SK-N-SH (cell line): ENCODE results near the gene PPP1R3C. TPM values are rescaled to one million over a fixed set of nuclear protein-coding genes. Genes with fewer than 3 reads are reported as not detected.
A peak's percentile ranks its signal among the peaks of the same experiment; 100 is the strongest.

Experiments used
- CTCF ChIA-PET: fragments of 300-600, 350-600 bp; formaldehyde crosslinking; extraction: SDS; loops from one replicate; lab custom pipeline; 2021; lab: Yijun Ruan, JAX
- POLR2A ChIA-PET: fragments of 350-600 bp; sonication (Branson Sonifier 250); formaldehyde crosslinking; extraction: SDS; loops from one replicate; lab custom pipeline; 2020; ENCODE audit warnings: antibody characterized with exemption, inconsistent platforms; lab: Yijun Ruan, JAX
- DNase-seq: peaks from one replicate; pipeline ENCODE4 v3.0.0; 2012
- H2AFZ ChIP-seq: fragments of 200-600 bp; sonication (generic); 2 replicates; pipeline ENCODE4 v1.8.1; 2016; ENCODE audit warnings: antibody characterized with exemption, mild to moderate bottlenecking, low read depth
- H3F3A ChIP-seq: fragments of 200-600 bp; sonication (generic); replicated peaks from 2 replicates; pipeline ENCODE3; 2016; ENCODE audit warnings: antibody characterized with exemption, mild to moderate bottlenecking; ENCODE audit not compliant: insufficient read depth
- H3K27ac ChIP-seq, 2 experiments: fragments of 200-500 bp in 1 of 2; fragments of 200-600 bp in 1 of 2; sonication (Bioruptor generic) in 1 of 2; sonication (generic), shearing (Covaris generic) in 1 of 2; 2 replicates each; pipeline versions ENCODE4 v1.5.1 to v1.6.1; 2014 to 2016; ENCODE audit warnings: low read depth in 2 of 2, inconsistent platforms in 1 of 2, low read length in 1 of 2, mild to moderate bottlenecking in 1 of 2, mixed read lengths in 1 of 2
- H3K27me3 ChIP-seq: fragments of 200-600 bp; sonication (generic), shearing (Covaris generic); 2 replicates; pipeline ENCODE4 v1.6.1; 2016; ENCODE audit warnings: mixed run types; ENCODE audit not compliant: insufficient read depth
- H3K36me3 ChIP-seq, 2 experiments: fragments of 200-500 bp in 1 of 2; fragments of 200-600 bp in 1 of 2; sonication (Bioruptor generic) in 1 of 2; sonication (generic) in 1 of 2; replicated peaks in 1 of 2; 2 replicates each; pipeline versions ENCODE3 to v1.5.1; 2014 to 2016; ENCODE audit warnings: low read length in 1 of 2, mild to moderate bottlenecking in 1 of 2; ENCODE audit not compliant: insufficient read depth in 2 of 2, control insufficient read depth in 1 of 2
- H3K4me1 ChIP-seq, 2 experiments: fragments of 200-500 bp in 1 of 2; fragments of 200-600 bp in 1 of 2; sonication (Bioruptor generic) in 1 of 2; sonication (generic), shearing (Covaris generic) in 1 of 2; 2 replicates each; pipeline versions ENCODE4 v1.5.1 to v1.6.1; 2014 to 2016; ENCODE audit warnings: low read depth in 1 of 2, low read length in 1 of 2, mixed run types in 1 of 2; ENCODE audit not compliant: insufficient read depth in 2 of 2, control insufficient read depth in 1 of 2
- H3K4me2 ChIP-seq: fragments of 200-600 bp; sonication (generic), shearing (Covaris generic); 2 replicates; pipeline ENCODE4 v1.6.1; 2017; ENCODE audit warnings: mixed run types
- H3K4me3 ChIP-seq, 2 experiments: fragments of 200-500 bp in 1 of 2; fragments of 200-600 bp in 1 of 2; sonication (Bioruptor generic) in 1 of 2; sonication (generic), shearing (Covaris generic) in 1 of 2; 2 replicates each; pipeline versions ENCODE4 v1.5.1 to v1.8.1; 2014 to 2016; ENCODE audit warnings: low read depth in 2 of 2, inconsistent platforms in 1 of 2, low read length in 1 of 2, mild to moderate bottlenecking in 1 of 2, mixed read lengths in 1 of 2, moderate library complexity in 1 of 2
- H3K79me2 ChIP-seq: fragments of 200-600 bp; sonication (generic); 2 replicates; pipeline ENCODE4 v1.8.1; 2017; ENCODE audit warnings: mild to moderate bottlenecking; ENCODE audit not compliant: insufficient read depth
- H3K9ac ChIP-seq: fragments of 200-600 bp; sonication (generic); 2 replicates; pipeline ENCODE4 v1.6.1; 2017; ENCODE audit warnings: mixed run types
- H3K9me2 ChIP-seq: fragments of 200-600 bp; sonication (generic); 2 replicates; pipeline ENCODE4 v1.6.1; 2017; ENCODE audit warnings: mixed run types
- H3K9me3 ChIP-seq: fragments of 200-600 bp; sonication (generic); 2 replicates; pipeline ENCODE4 v1.6.1; 2017; ENCODE audit warnings: mixed run types, mild to moderate bottlenecking, moderate library complexity
- H4K20me1 ChIP-seq: fragments of 200-600 bp; sonication (generic); 2 replicates; pipeline ENCODE4 v1.6.1; 2017; ENCODE audit warnings: mild to moderate bottlenecking, mixed run types; ENCODE audit not compliant: insufficient read depth
- CHD2 ChIP-seq: fragments of 150-350 bp; IDR thresholded peaks from 2 replicates; pipeline ENCODE4 v1.6.1; 2018; ENCODE audit warnings: low read length; ENCODE audit not compliant: partially characterized antibody
- ELF1 ChIP-seq: IDR thresholded peaks from 2 replicates; pipeline ENCODE4 v1.4.0; 2012
- EP300 ChIP-seq, 2 experiments: IDR thresholded peaks; 2 replicates each; pipeline versions ENCODE4 v1.4.0 to v1.6.1; 2012; ENCODE audit warnings: borderline replicate concordance in 1 of 2, low read depth in 1 of 2, low read length in 1 of 2
- EZH2phosphoT487 ChIP-seq: fragments of 200-600 bp; sonication (generic); IDR thresholded peaks from 2 replicates; pipeline ENCODE4 v1.6.1; 2017; ENCODE audit warnings: low read depth, mixed run types, mild to moderate bottlenecking, antibody characterized with exemption, moderate library complexity, borderline replicate concordance
- FOSL2 ChIP-seq: IDR thresholded peaks from 2 replicates; pipeline ENCODE4 v1.4.0; 2012; ENCODE audit warnings: low read depth, mild to moderate bottlenecking, moderate library complexity, borderline replicate concordance
- FOXJ3 ChIP-seq: sonication (generic); formaldehyde crosslinking; IDR thresholded peaks from 2 replicates; pipeline ENCODE4 v1.5.1; 2020; ENCODE audit warnings: mild to moderate bottlenecking, missing genetic modification reagents
- FOXM1 ChIP-seq: IDR thresholded peaks from 2 replicates; pipeline ENCODE4 v1.4.0; 2012; ENCODE audit warnings: low read depth, mild to moderate bottlenecking
- GABPA ChIP-seq: IDR thresholded peaks from 2 replicates; pipeline ENCODE4 v1.4.0; 2012; ENCODE audit warnings: low read depth, mild to moderate bottlenecking
- GATA2 ChIP-seq: sonication (generic); formaldehyde crosslinking; IDR thresholded peaks from 2 replicates; pipeline ENCODE4 v1.5.0; 2020; ENCODE audit warnings: mild to moderate bottlenecking, missing genetic modification reagents
- JUND ChIP-seq: IDR thresholded peaks from 2 replicates; pipeline ENCODE4 v1.4.0; 2012
- MEF2A ChIP-seq: IDR thresholded peaks from 2 replicates; pipeline ENCODE4 v1.4.0; 2012; ENCODE audit warnings: low read depth, borderline replicate concordance
- NFIC ChIP-seq: IDR thresholded peaks from 2 replicates; pipeline ENCODE4 v1.4.0; 2012; ENCODE audit warnings: borderline replicate concordance
- POLR2AphosphoS5 ChIP-seq: IDR thresholded peaks from 2 replicates; pipeline ENCODE4 v1.6.1; 2012; ENCODE audit warnings: low read depth, low read length
- RCOR1 ChIP-seq: fragments of 150-350 bp; IDR thresholded peaks from 2 replicates; pipeline ENCODE4 v1.6.1; 2017; ENCODE audit warnings: antibody characterized with exemption, low read length
- RFX5 ChIP-seq: IDR thresholded peaks from 2 replicates; pipeline ENCODE4 v1.6.1; 2012; ENCODE audit warnings: mild to moderate bottlenecking, improper control_type of control experiment, low read length
- RXRA ChIP-seq: IDR thresholded peaks from 2 replicates; pipeline ENCODE4 v1.4.0; 2012; ENCODE audit warnings: low read depth, mild to moderate bottlenecking, borderline replicate concordance
- SIN3A ChIP-seq: IDR thresholded peaks from 2 replicates; pipeline ENCODE4 v1.6.1; 2012; ENCODE audit warnings: low read depth, mild to moderate bottlenecking, low read length, moderate library complexity, borderline replicate concordance
- TCF12 ChIP-seq: IDR thresholded peaks from 2 replicates; pipeline ENCODE4 v1.4.0; 2012
- TEAD4 ChIP-seq: IDR thresholded peaks from 2 replicates; pipeline ENCODE4 v1.4.0; 2012; ENCODE audit warnings: mild to moderate bottlenecking, borderline replicate concordance; ENCODE audit not compliant: insufficient read depth
- YY1 ChIP-seq: IDR thresholded peaks from 2 replicates; pipeline ENCODE4 v1.4.0; 2012; ENCODE audit warnings: low read depth, mild to moderate bottlenecking
- WGBS: methylation state at CpG from one replicate; pipeline ENCODE4 v1.1.6; 2017; ENCODE audit warnings: low lambda C conversion rate; 5-methylcytosine and 5-hydroxymethylcytosine counted together
- polyA plus RNA-seq, 3 experiments: library from polyadenylated mRNA; depleted of rRNA; stranded (reverse); fragments of >200 nt; gene quantifications; 2 replicates each; pipeline ENCODE4 v1.2.3, GENCODE V29; 2012
- TF ChIP-seq, protein P1 (sequence below): IDR thresholded peaks from 2 replicates; pipeline ENCODE4 v1.6.1; 2012; ENCODE audit warnings: mild to moderate bottlenecking, low read depth, low read length, moderate library complexity
- TF ChIP-seq, protein P2 (sequence below): fragments of 150-350 bp; IDR thresholded peaks from 2 replicates; pipeline ENCODE4 v1.6.1; 2016; ENCODE audit warnings: mild to moderate bottlenecking, low read depth, low read length
- TF ChIP-seq, protein P3 (sequence below): IDR thresholded peaks from 2 replicates; pipeline ENCODE4; 2012
- TF ChIP-seq, protein P4 (sequence below): IDR thresholded peaks from 2 replicates; pipeline ENCODE4 v1.4.0; 2012; ENCODE audit warnings: low read depth, borderline replicate concordance
- TF ChIP-seq, protein P5 (sequence below): IDR thresholded peaks from 2 replicates; pipeline ENCODE4 v1.4.0; 2012; ENCODE audit warnings: low read depth, borderline replicate concordance

PPP1R3C gene
- polyA plus RNA-seq, 1 of the 3 experiments (the other 2 are of a cell fraction) = 9.0 TPM

DNA sequence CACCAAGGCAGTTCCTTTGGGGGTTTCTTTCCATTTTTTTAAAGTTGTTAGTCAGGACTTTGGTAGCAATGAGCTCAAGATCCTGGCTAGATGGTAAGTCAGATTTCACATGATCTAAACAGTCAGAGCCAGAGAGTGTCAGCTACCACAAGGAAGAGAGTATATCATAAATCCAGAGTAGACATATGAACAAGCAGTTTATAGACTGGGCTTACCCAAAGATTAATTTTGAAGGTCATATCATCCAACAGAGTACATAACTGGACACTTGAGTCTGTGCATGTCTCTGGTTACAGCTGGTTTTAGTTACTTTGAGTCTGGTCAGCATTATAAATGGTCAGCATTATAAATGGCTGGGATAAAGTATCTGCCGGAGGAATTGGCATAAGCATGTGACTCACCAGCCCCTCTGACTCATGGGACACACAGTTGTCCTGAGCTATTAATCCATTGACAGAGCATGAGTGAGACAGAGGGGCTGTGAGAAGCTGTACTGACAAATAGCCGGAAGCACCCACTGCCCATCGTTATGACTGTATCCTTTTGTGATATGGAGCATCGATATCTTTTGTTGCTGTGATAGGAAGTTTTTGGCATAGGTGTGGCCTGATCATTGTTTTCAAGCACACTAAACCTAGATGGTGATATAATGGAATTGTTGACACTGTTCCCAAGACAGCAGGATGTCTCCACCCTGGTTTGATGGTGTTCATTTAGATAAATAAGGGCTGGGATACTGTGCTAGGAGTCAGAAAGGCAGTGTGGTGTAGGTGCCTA lies 19.3 kb downstream of the PPP1R3C start:
- Histone ChIP-seq H3F3A (peaks cover 57% of the 10 kb centered on the region), H2AFZ (no peak overlapping the region), H3K27me3 (no peaks in the 10 kb centered on the region), H3K4me2 (peak overlapping the region; percentile 83), H3K9me2 (no peaks in the 10 kb centered on the region), H3K9me3 (0 out of 2 replicates have a peak, but pooled peaks cover 6% of the 10 kb centered on the region), H3K27ac (peak overlapping the region; percentile 94 to 99), H3K79me2 (no peaks in the 10 kb centered on the region), H3K4me1 (peaks cover 7 to 12% of the 10 kb centered on the region in 2 experiments), H3K9ac (peak overlapping the region; percentile 74), H3K4me3 (peak overlapping the region in 1 of 2 experiments; percentile 43; a peak in 3 of 4 replicates), H4K20me1 (no peaks in the 10 kb centered on the region), H3K36me3 (no peaks in the 10 kb centered on the region)
- ChIA-PET CTCF (interaction anchor here (1.0 to 1.3 kb wide), 5 partner anchors 14 to 734 kb away, joined by 3 to 7 read pairs (median 4); no protein-coding TSS in a partner anchor), POLR2A (no interaction called here)
- DNase-seq = peak; percentile 21
- 0% methylated on average over 4 of the region's 4 CpGs for WGBS
- TF ChIP-seq RCOR1 (0 out of 2 replicates have a peak, but pooled peaks have one; percentile 33), GATA2 (CRISPR knock-in tag) (no peak), EZH2phosphoT487 (no peak), FOXM1 (peak; percentile 98), POLR2AphosphoS5 (peak; percentile 99), GABPA (peak; percentile 8; the same call in 1 of the 2 replicates), RXRA (peak; percentile 92), SIN3A (0 out of 2 replicates have a peak, but pooled peaks have one; percentile 20), JUND (peak; percentile 94), CHD2 (no peak), TEAD4 (peak; percentile 99), YY1 (0 out of 2 replicates have a peak, but pooled peaks have one; percentile 20), MEF2A (peak; percentile 81), EP300 (IDR thresholded peaks at IDR 0.05; ENCODE audit: borderline replicate concordance in 1 of 2, low read depth in 1 of 2, low read length in 1 of 2) (peak; percentile 86 to 100), FOXJ3 (CRISPR knock-in tag) (no peak), FOSL2 (peak; percentile 99), TCF12 (peak; percentile 100), NFIC (peak; percentile 97), ELF1 (peak; percentile 48), RFX5 (no peak)
- TF ChIP-seq, protein P1, sequence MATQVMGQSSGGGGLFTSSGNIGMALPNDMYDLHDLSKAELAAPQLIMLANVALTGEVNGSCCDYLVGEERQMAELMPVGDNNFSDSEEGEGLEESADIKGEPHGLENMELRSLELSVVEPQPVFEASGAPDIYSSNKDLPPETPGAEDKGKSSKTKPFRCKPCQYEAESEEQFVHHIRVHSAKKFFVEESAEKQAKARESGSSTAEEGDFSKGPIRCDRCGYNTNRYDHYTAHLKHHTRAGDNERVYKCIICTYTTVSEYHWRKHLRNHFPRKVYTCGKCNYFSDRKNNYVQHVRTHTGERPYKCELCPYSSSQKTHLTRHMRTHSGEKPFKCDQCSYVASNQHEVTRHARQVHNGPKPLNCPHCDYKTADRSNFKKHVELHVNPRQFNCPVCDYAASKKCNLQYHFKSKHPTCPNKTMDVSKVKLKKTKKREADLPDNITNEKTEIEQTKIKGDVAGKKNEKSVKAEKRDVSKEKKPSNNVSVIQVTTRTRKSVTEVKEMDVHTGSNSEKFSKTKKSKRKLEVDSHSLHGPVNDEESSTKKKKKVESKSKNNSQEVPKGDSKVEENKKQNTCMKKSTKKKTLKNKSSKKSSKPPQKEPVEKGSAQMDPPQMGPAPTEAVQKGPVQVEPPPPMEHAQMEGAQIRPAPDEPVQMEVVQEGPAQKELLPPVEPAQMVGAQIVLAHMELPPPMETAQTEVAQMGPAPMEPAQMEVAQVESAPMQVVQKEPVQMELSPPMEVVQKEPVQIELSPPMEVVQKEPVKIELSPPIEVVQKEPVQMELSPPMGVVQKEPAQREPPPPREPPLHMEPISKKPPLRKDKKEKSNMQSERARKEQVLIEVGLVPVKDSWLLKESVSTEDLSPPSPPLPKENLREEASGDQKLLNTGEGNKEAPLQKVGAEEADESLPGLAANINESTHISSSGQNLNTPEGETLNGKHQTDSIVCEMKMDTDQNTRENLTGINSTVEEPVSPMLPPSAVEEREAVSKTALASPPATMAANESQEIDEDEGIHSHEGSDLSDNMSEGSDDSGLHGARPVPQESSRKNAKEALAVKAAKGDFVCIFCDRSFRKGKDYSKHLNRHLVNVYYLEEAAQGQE = peak; percentile 71
- TF ChIP-seq, protein P2, sequence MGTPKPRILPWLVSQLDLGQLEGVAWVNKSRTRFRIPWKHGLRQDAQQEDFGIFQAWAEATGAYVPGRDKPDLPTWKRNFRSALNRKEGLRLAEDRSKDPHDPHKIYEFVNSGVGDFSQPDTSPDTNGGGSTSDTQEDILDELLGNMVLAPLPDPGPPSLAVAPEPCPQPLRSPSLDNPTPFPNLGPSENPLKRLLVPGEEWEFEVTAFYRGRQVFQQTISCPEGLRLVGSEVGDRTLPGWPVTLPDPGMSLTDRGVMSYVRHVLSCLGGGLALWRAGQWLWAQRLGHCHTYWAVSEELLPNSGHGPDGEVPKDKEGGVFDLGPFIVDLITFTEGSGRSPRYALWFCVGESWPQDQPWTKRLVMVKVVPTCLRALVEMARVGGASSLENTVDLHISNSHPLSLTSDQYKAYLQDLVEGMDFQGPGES = no peak
- TF ChIP-seq, protein P3, sequence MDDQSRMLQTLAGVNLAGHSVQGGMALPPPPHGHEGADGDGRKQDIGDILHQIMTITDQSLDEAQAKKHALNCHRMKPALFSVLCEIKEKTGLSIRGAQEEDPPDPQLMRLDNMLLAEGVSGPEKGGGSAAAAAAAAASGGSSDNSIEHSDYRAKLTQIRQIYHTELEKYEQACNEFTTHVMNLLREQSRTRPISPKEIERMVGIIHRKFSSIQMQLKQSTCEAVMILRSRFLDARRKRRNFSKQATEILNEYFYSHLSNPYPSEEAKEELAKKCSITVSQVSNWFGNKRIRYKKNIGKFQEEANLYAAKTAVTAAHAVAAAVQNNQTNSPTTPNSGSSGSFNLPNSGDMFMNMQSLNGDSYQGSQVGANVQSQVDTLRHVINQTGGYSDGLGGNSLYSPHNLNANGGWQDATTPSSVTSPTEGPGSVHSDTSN = peak; percentile 98
- TF ChIP-seq, protein P4, sequence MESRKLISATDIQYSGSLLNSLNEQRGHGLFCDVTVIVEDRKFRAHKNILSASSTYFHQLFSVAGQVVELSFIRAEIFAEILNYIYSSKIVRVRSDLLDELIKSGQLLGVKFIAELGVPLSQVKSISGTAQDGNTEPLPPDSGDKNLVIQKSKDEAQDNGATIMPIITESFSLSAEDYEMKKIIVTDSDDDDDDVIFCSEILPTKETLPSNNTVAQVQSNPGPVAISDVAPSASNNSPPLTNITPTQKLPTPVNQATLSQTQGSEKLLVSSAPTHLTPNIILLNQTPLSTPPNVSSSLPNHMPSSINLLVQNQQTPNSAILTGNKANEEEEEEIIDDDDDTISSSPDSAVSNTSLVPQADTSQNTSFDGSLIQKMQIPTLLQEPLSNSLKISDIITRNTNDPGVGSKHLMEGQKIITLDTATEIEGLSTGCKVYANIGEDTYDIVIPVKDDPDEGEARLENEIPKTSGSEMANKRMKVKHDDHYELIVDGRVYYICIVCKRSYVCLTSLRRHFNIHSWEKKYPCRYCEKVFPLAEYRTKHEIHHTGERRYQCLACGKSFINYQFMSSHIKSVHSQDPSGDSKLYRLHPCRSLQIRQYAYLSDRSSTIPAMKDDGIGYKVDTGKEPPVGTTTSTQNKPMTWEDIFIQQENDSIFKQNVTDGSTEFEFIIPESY = peak; percentile 94
- TF ChIP-seq, protein P5, sequence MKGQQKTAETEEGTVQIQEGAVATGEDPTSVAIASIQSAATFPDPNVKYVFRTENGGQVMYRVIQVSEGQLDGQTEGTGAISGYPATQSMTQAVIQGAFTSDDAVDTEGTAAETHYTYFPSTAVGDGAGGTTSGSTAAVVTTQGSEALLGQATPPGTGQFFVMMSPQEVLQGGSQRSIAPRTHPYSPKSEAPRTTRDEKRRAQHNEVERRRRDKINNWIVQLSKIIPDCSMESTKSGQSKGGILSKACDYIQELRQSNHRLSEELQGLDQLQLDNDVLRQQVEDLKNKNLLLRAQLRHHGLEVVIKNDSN = peak; percentile 41; the same call in 1 of the 2 replicates
